HEK293T (cell line): ENCODE measurements around the gene LY9.

ENCODE experiments used
- ARNT ChIP-seq: fragments of 450-650 bp; IDR thresholded peaks from 2 replicates; pipeline ENCODE4 v1.6.1; 2017; ENCODE audit warnings: mild to moderate bottlenecking
- BHLHE40 ChIP-seq: fragments of 450-650 bp; IDR thresholded peaks from 2 replicates; pipeline ENCODE4 v1.6.1; 2016; ENCODE audit warnings: mild to moderate bottlenecking, moderate library complexity, borderline replicate concordance
- ELF4 ChIP-seq: fragments of 450-650 bp; IDR thresholded peaks from 2 replicates; pipeline ENCODE4 v1.6.1; 2017; ENCODE audit warnings: antibody characterized with exemption
- FOXK2 ChIP-seq: fragments of 450-650 bp; IDR thresholded peaks from 2 replicates; pipeline ENCODE4 v1.6.1; 2016; ENCODE audit warnings: mild to moderate bottlenecking
- FOXM1 ChIP-seq: fragments of 450-650 bp; IDR thresholded peaks from 2 replicates; pipeline ENCODE4 v1.6.1; 2017; ENCODE audit warnings: mild to moderate bottlenecking, borderline replicate concordance
- HDGF ChIP-seq: fragments of 450-650 bp; IDR thresholded peaks from 2 replicates; pipeline ENCODE4 v1.6.1; 2017; ENCODE audit warnings: antibody characterized with exemption, borderline replicate concordance
- LEF1 ChIP-seq: fragments of 450-650 bp; IDR thresholded peaks from 2 replicates; pipeline ENCODE4 v1.6.1; 2017; ENCODE audit warnings: mild to moderate bottlenecking, borderline replicate concordance
- NFRKB ChIP-seq: fragments of 450-650 bp; IDR thresholded peaks from 2 replicates; pipeline ENCODE4 v1.6.1; 2016; ENCODE audit warnings: mild to moderate bottlenecking, moderate library complexity
- SP1 ChIP-seq: fragments of 450-650 bp; IDR thresholded peaks from 2 replicates; pipeline ENCODE4 v1.6.1; 2017
- SUZ12 ChIP-seq: fragments of 450-650 bp; IDR thresholded peaks from 2 replicates; pipeline ENCODE4 v1.6.1; 2016; ENCODE audit warnings: mild to moderate bottlenecking
- TARDBP ChIP-seq: fragments of 450-650 bp; IDR thresholded peaks from 2 replicates; pipeline ENCODE4 v1.6.1; 2016

DNA sequence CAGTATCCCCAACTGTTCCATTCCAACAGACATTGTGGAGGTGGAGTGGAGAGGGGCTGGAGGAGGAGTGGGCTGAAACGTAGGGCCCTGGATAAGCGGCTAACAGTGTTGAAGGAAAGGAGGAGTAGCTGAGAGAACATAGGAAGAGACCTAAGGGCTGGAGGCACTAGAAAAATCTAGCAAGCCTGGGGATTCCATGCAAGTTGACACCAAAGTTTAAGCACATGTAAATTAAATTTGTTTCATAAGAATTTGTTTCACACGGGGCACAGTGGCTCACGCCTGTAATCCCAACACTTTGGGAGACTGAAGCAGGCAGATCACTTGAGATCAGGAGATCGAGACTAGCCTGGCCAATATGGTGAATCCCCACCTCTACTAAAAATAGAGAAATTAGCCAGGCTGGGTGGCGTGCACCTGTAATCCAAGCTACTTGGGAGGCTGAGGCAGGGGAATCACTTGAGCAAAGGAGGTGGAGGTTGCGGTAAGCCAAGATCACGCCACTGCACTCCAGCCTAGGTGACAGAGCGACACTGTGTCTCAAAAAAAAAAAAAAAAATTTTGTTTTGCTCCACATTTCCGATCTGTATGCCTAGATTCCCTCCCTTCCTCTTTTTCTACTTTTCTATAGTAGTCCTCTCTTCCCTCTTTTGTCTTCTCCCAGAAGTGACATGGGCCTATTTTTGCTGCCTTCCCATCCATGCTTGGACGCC, 67.2 kb downstream of the LY9 start:
- no peak for TF ChIP-seq SP1
- no peak for TF ChIP-seq BHLHE40
- no peak for TF ChIP-seq ARNT
- TF ChIP-seq LEF1, result no peak
- TF ChIP-seq ELF4, result no peak
- TF ChIP-seq TARDBP, result no peak
- no peak for TF ChIP-seq FOXM1
- no peak for TF ChIP-seq SUZ12
- TF ChIP-seq HDGF, result no peak
- TF ChIP-seq FOXK2, result no peak
- no peak for TF ChIP-seq NFRKB
